Right cardiac atrium (tissue), 5 donors: ENCODE measurements around the gene TMPRSS11D. TPM values are rescaled to one million over a fixed set of nuclear protein-coding genes. Genes with fewer than 3 reads are reported as not detected.

ENCODE experiments used
- ATAC-seq, 2 donors: fragments of 200-7000 bp; cut with Tn5 transposase; one replicate each; pipeline versions ENCODE4 v1.8.0 to v1.9.1; 2020; ENCODE audit warnings: moderate library complexity in 2 of 2, mild to moderate bottlenecking in 1 of 2
- DNase-seq, 3 donors: peaks; one replicate each; pipeline ENCODE4 v3.0.0-alpha.2; 2020
- H3K27ac ChIP-seq: one replicate; pipeline ENCODE4 v1.5.1; 2013; ENCODE audit warnings: mild to moderate bottlenecking, low read length, control low read depth, moderate library complexity
- H3K27me3 ChIP-seq: one replicate; pipeline ENCODE4 v1.6.1; 2013; ENCODE audit not compliant: control insufficient read depth, insufficient read depth
- H3K4me1 ChIP-seq: one replicate; pipeline ENCODE4 v1.6.1; 2013; ENCODE audit warnings: low read length; ENCODE audit not compliant: control insufficient read depth, insufficient read depth
- H3K4me3 ChIP-seq: one replicate; pipeline ENCODE4 v1.5.1; 2013; ENCODE audit warnings: low read length, control low read depth
- H3K9me3 ChIP-seq: one replicate; pipeline ENCODE4 v1.6.1; 2013; ENCODE audit warnings: low read length; ENCODE audit not compliant: control insufficient read depth
- WGBS: extraction: QIAGEN DNeasy Blood & Tissue Kit; methylation state at CpG from one replicate; pipeline ENCODE4 v1.1.7; 2013; 5-methylcytosine and 5-hydroxymethylcytosine counted together
- intact Hi-C, 4 donors: fragments of 100-400 bp; cut with DNase I; formaldehyde crosslinking; loops; one replicate each; pipeline versions ENCODE4 v1.11.0 to v1.14.0; 2022 to 2023
- polyA plus RNA-seq: library from polyadenylated mRNA; stranded (reverse); fragments of 200-250 nt; gene quantifications from one replicate; pipeline ENCODE4 v1.2.3, GENCODE V29; 2013
- total RNA-seq, 4 donors: library from RNA; stranded (reverse); fragmentation: NEBNext Ultra II Directional; extraction: Animal tissue kit (Norgen Biotek cat#: 25700); gene quantifications; one replicate each; pipeline ENCODE4 v1.2.1, GENCODE V29; 2021
- donor health status: healthy with polysubstance abuse.
- donor health status: DM: no; HTN: yes; CAD: no.
- donor health status: DM: no; HTN: no; CAD: no.
- donor health status: DM: no; HTN: yes; CAD: no; lungs with severe emphysema.
- donor health status: DM: yes; HTN: yes; CAD: no.

Gene TMPRSS11D
- total and polyA plus RNA-seq, 5 donors, result not detected

DNA sequence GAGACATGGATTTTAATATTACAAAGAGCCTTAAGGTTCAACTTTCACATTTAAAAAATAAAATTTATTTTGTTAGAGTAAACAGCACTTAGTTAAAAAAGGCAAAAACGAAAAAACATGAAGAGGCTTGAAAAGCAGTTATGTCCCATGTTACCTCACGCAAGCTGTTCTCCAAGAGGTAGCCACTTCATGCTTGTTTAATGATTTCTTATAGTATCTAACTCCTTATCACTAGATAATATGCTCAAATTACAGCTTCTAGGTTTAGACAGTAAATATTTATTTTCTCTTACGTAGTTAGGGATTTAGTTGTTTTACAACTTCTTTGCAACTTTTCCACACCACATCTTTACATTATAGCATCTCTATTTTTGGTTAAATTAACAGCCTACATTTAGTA lies 27.8 kb upstream of the TMPRSS11D start:
- H3K27me3 ChIP-seq, result no peaks in the 10 kb centered on the region
- no peak for ATAC-seq
- no peak overlapping the region for H3K27ac ChIP-seq
- DNase-seq, result no peak
- intact Hi-C loops, result no loop called here
- H3K9me3 ChIP-seq, result no peaks in the 10 kb centered on the region
- WGBS, result 72% methylated on average over 3 of the region's 3 CpGs
- no peaks in the 10 kb centered on the region for H3K4me1 ChIP-seq
- no peak overlapping the region for H3K4me3 ChIP-seq

- no peak overlapping the region for H3K27ac ChIP-seq
- DNase-seq (no peak), ATAC-seq (no peak)
- H3K4me3 ChIP-seq, result no peak overlapping the region
- H3K4me1 ChIP-seq, result no peaks in the 10 kb centered on the region
- 40% methylated on average over 4 of the region's 4 CpGs for WGBS
- intact Hi-C loops, result no loop called here
- H3K9me3 ChIP-seq, result no peaks in the 10 kb centered on the region
- H3K27me3 ChIP-seq, result no peaks in the 10 kb centered on the region
Observed at GRCh38 chr4:67911141-67911540, 27.3 kb upstream of the TMPRSS11D start.

GRCh38 chr4:67910585-67910905 lies 26.7 kb upstream of the TMPRSS11D start:
- intact Hi-C loops, result no loop called here
- no peak for ATAC-seq

GRCh38 chr4:67909905-67910584 lies 26.2 kb upstream of the TMPRSS11D start:
- ATAC-seq (no peak), DNase-seq (no peak)
- no peaks in the 10 kb centered on the region for H3K9me3 ChIP-seq
- no peaks in the 10 kb centered on the region for H3K27me3 ChIP-seq
- intact Hi-C loops, result no loop called here
- WGBS, result 48% methylated on average over 6 of the region's 6 CpGs
- no peak overlapping the region for H3K4me3 ChIP-seq
- no peaks in the 10 kb centered on the region for H3K4me1 ChIP-seq
- H3K27ac ChIP-seq, result no peak overlapping the region

More at GRCh38 chr4:67910585-67910905, 26.7 kb upstream of the TMPRSS11D start:
- Histone ChIP-seq H3K27ac (no peak overlapping the region), H3K4me1 (no peaks in the 10 kb centered on the region), H3K4me3 (no peak overlapping the region), H3K27me3 (no peaks in the 10 kb centered on the region), H3K9me3 (no peaks in the 10 kb centered on the region)
- no peak for DNase-seq
- 3% methylated on average over 1 of the region's 1 CpG for WGBS

DNA sequence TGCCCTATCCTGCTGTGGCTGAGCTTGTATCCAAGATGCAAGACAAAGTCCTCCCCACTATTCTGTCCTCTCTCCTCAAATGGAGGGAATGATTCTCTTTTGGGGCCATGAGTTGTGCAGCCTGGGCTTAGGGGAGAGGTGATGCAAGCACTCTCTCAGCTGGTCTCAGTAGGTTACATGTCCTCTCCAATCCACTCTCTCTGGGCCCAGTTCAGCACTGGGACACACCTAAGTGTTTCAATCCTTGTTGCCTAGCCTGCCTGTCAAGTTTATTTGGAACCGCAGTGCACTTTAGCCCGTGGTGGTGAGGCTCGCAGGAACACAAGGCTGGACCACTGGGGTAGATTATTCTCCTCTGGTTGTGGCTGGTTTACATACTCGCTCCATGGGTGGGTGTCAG lies 23.8 kb upstream of the TMPRSS11D start:
- intact Hi-C loops, result no loop called here

DNA sequence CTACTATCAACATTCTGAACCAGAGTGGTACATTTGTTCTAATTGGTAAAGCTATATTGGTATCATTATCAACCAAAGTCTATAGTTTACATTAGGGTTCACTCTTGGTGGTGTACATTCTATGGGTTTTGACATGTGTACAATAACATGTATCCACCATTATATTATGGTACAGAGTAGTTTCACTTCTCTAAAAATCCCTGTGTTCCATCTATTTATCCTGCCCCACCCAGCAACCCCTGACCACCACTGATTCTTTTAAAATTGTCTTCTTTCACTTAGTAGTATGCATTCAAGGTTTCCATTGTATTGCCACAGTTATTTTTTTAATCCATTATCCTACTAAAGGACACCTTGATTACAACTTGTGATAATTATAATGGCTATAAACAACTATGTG lies 15.3 kb upstream of the TMPRSS11D start:
- ATAC-seq (no peak), DNase-seq (no peak)
- Histone ChIP-seq H3K9me3 (no peaks in the 10 kb centered on the region), H3K4me3 (no peak overlapping the region), H3K27me3 (no peaks in the 10 kb centered on the region), H3K27ac (no peak overlapping the region), H3K4me1 (no peaks in the 10 kb centered on the region)
- intact Hi-C loops, result no loop called here

More for the DNA sequence above, 23.8 kb upstream of the TMPRSS11D start:
- Histone ChIP-seq H3K27ac (no peak overlapping the region), H3K4me3 (no peak overlapping the region), H3K27me3 (no peaks in the 10 kb centered on the region), H3K4me1 (no peaks in the 10 kb centered on the region), H3K9me3 (no peaks in the 10 kb centered on the region)
- WGBS, result 93% methylated on average over 4 of the region's 4 CpGs
- no peak for ATAC-seq
- no peak for DNase-seq

GRCh38 chr4:67897686-67898085 lies 13.9 kb upstream of the TMPRSS11D start:
- Histone ChIP-seq H3K27me3 (no peaks in the 10 kb centered on the region), H3K4me1 (no peaks in the 10 kb centered on the region), H3K4me3 (no peak overlapping the region), H3K9me3 (no peaks in the 10 kb centered on the region), H3K27ac (no peak overlapping the region)
- DNase-seq (no peak), ATAC-seq (no peak)
- intact Hi-C loops, result no loop called here

GRCh38 chr4:67896421-67897065 lies 12.7 kb upstream of the TMPRSS11D start:
- intact Hi-C loops, result no loop called here
- ATAC-seq (no peak), DNase-seq (peak in 2 of 3 donors; percentile 29 to 56)
- Histone ChIP-seq H3K9me3 (no peaks in the 10 kb centered on the region), H3K4me3 (no peak overlapping the region), H3K27me3 (no peaks in the 10 kb centered on the region), H3K27ac (no peak overlapping the region), H3K4me1 (no peaks in the 10 kb centered on the region)
- WGBS, result 93% methylated on average over 26 of the region's 26 CpGs

- Histone ChIP-seq H3K27me3 (no peaks in the 10 kb centered on the region), H3K4me1 (no peaks in the 10 kb centered on the region), H3K9me3 (no peaks in the 10 kb centered on the region), H3K27ac (no peak overlapping the region), H3K4me3 (no peak overlapping the region)
- DNase-seq (no peak), ATAC-seq (no peak)
- intact Hi-C loops, result no loop called here
- WGBS, result 79% methylated on average over 1 of the region's 1 CpG
Observed at GRCh38 chr4:67894659-67895058, 10.9 kb upstream of the TMPRSS11D start.

- H3K9me3 ChIP-seq, result no peaks in the 10 kb centered on the region
- intact Hi-C loops, result no loop called here
- ATAC-seq, result no peak
- no peak overlapping the region for H3K27ac ChIP-seq
- no peaks in the 10 kb centered on the region for H3K4me1 ChIP-seq
- H3K4me3 ChIP-seq, result no peak overlapping the region
- no peaks in the 10 kb centered on the region for H3K27me3 ChIP-seq
- no peak for DNase-seq
- WGBS, result 47% methylated on average over 3 of the region's 3 CpGs
Observed at GRCh38 chr4:67892905-67893304, 9.1 kb upstream of the TMPRSS11D start.

GRCh38 chr4:67892253-67892652 lies 8.5 kb upstream of the TMPRSS11D start:
- DNase-seq (no peak), ATAC-seq (no peak)
- H3K27ac ChIP-seq, result no peak overlapping the region
- 64% methylated on average over 2 of the region's 2 CpGs for WGBS
- no peaks in the 10 kb centered on the region for H3K27me3 ChIP-seq
- intact Hi-C loops, result no loop called here
- no peak overlapping the region for H3K4me3 ChIP-seq
- H3K4me1 ChIP-seq, result no peaks in the 10 kb centered on the region
- no peaks in the 10 kb centered on the region for H3K9me3 ChIP-seq

GRCh38 chr4:67891645-67892044 lies 7.8 kb upstream of the TMPRSS11D start:
- no peaks in the 10 kb centered on the region for H3K4me1 ChIP-seq
- no peaks in the 10 kb centered on the region for H3K27me3 ChIP-seq
- ATAC-seq, result no peak
- DNase-seq, result no peak
- H3K27ac ChIP-seq, result no peak overlapping the region
- intact Hi-C loops, result no loop called here
- H3K4me3 ChIP-seq, result no peak overlapping the region
- H3K9me3 ChIP-seq, result no peaks in the 10 kb centered on the region
